Neural cell (in vitro differentiated cells): ENCODE results near the gene TIAL1.

Experiments used
- CTCF ChIP-seq: fragments of 450-650 bp; IDR thresholded peaks from 2 replicates; pipeline ENCODE4 v1.5.1; 2014; ENCODE audit warnings: antibody characterized with exemption, mild to moderate bottlenecking, moderate library complexity; ENCODE audit not compliant: poor library complexity, severe bottlenecking
- EZH2 ChIP-seq: fragments of 200-600, 300-800 bp; shearing (Covaris generic), sonication (generic); IDR thresholded peaks from 2 replicates; pipeline ENCODE4 v1.6.1; 2014; ENCODE audit warnings: antibody characterized with exemption, low read length, borderline replicate concordance, mild to moderate bottlenecking; ENCODE audit not compliant: insufficient read depth, poor library complexity, severe bottlenecking
- POLR2AphosphoS5 ChIP-seq: IDR thresholded peaks from 2 replicates; pipeline ENCODE4 v1.6.1; 2012
- TAF1 ChIP-seq: IDR thresholded peaks from 2 replicates; pipeline ENCODE4 v1.6.1; 2012; ENCODE audit warnings: low read depth

GRCh38 chr10:119555178-119555784 is 41.5 kb downstream of the TIAL1 start:
- no peak for TF ChIP-seq CTCF
- no peak for TF ChIP-seq EZH2
- TF ChIP-seq TAF1: no peak
- no peak for TF ChIP-seq POLR2AphosphoS5
